Smooth muscle cell of the brain vasculature (primary cell): Measurements from ENCODE around the gene SLC2A1.

Source experiments
- DNase-seq: peaks from one replicate; pipeline ENCODE4 v3.0.0-alpha.2; 2012; ENCODE audit warnings: low read depth, low spot score

SLC2A1 gene

GRCh38 chr1:42958488-42959319 lies at the start of gene SLC2A1:
TSS of gene SLC2A1 (minus strand) at chr1:42958868. CDS start at chr1:42958651, 217 bp downstream.
- peak; percentile 37 for DNase-seq

- DNase-seq: no peak
Observed at GRCh38 chr1:43007377-43008114, 48.9 kb upstream of the SLC2A1 start.

DNA sequence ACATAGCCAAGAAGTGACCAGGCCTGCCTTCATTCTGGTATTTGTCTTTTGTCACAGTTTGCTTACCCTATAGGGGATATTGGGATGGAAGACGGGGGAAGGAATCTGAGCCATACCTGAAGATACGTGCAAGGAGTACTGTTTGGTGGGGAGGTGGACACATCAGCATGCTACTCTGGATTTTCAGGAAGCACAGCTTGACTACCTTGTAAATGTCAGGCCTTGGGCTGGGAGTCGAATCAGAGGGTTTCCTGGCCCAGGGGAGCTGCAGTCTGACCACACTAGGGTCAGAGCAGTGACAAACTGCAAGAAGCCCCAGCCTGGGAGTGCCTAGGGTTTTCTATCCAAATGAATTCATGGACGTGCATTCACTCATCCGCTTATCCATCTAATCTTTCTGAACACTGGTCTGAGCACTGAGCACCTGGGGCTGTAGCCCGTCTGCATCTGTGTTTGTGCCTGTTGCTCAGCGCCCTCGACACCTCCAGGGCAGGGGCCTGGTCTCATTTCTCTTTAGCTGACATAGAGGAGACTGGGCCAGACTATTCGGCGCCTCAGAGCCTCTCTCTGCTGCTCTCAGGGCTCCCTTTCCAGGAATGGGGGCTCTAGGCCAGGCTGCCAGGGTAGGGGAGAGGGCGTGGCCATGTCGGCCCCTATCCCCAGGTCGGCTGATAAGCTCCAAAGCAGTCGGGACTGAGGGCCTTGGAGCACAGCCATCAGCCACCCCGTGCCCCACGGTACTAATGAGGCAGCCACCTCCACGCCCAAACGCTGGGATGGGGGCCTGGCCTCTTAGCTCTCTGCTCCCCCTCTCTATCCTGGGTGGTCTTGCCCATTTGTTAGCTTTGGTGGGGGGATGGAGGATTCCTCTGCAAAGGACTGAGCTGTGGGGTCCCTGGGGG lies 47.0 kb upstream of the SLC2A1 start:
- DNase-seq: no peak

- no peak for DNase-seq
Observed at GRCh38 chr1:43004587-43005459, 46.2 kb upstream of the SLC2A1 start.

GRCh38 chr1:43002766-43003165 lies 44.1 kb upstream of the SLC2A1 start:
- no peak for DNase-seq

GRCh38 chr1:43002116-43002515 lies 43.4 kb upstream of the SLC2A1 start:
- no peak for DNase-seq

- no peak for DNase-seq
Observed at GRCh38 chr1:43001434-43001833, 42.8 kb upstream of the SLC2A1 start.

DNA sequence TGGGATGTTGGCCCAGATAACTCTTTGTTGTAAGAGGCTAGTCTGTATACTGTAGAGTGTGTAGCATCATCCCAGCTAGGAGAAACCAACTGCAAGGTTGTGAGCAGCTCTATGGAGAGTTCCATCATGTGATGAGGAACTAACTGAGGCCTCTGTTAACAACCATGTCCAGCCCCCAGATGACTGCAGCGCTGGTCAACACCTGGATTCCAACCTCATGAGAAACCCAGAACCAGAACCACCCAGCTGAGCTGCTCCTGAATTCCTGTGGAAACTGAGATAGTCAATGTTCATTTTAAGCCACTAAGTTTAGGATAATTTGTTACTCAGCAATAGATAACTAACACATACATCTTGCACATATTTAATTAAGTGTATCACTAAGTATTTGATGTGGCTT lies 41.6 kb upstream of the SLC2A1 start:
- DNase-seq: no peak

- no peak for DNase-seq
Observed at GRCh38 chr1:42999308-42999707, 40.6 kb upstream of the SLC2A1 start.

DNA sequence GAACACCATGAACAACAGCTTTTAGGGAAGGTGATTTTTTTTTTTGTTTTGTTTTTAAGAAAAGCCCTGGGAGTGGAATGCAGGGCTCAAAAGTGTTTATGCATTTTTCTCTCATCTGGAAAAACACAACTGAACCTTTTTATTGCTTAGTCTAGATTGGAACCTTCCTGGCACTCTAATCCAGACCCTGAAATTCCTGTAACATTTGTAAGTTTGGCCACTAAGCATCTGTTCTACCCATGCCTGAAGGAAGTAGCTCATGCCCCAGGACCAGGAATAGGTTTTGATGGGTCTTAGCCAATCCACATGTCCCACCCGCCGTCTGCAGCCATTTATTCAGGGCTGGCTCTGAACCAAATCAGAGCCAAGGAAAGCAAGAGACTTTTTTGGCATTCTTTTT lies 39.7 kb upstream of the SLC2A1 start:
- no peak for DNase-seq

- no peak for DNase-seq
Observed at GRCh38 chr1:42996384-42996970, 37.8 kb upstream of the SLC2A1 start.

DNA sequence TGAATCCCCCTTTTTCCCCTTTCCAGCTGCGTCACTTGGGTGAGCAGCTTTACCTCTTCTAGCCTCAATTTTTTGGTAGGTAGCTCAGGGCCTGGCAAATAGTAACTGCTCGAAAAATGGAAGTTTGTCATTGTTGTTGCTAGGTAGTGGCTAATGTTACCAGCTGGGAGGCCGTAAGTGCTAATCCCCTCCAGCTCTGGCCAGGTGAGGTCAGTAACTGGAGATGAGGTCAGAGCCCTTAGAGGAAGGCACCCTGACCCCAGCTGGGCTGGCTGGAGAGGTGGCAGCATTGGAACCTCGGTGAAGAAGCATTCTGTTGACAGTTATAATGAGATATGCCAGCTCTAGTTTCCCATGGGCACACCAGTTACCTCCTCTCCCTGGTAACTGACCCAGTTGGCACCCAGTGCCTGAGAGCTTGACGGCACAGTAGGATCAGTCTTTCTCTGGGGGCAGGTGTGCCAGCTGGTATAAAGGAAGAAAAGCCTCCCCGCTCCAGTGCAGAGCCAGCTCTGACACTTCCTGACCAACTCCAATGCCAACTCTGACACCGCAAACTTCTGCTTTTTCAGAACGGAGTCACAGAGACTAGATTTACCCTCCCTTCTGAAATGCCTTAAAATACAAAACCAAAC lies 35.0 kb upstream of the SLC2A1 start:
- DNase-seq: no peak

GRCh38 chr1:42992054-42992571 lies 33.4 kb upstream of the SLC2A1 start:
- DNase-seq: no peak

- no peak for DNase-seq
Observed at GRCh38 chr1:42990757-42991346, 32.2 kb upstream of the SLC2A1 start.

DNA sequence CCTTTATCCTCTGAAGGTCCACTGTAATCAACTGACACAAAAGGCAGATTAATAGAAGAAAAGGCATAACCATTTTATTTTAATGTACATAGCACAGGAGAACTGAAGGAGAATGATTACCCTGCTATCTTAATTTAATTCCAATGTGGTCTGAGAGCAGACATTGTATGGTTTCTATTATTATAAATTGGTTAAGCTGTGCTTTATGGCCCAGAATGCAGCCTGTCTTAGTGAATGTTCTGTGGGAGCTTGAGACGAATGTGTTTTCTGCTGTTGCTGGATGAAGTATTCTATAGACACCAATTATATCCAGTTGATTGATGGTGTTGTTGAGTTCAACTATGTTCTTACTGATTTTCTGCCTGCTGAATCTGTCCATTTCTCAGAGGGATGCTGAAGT lies 25.0 kb upstream of the SLC2A1 start:
- no peak for DNase-seq

DNA sequence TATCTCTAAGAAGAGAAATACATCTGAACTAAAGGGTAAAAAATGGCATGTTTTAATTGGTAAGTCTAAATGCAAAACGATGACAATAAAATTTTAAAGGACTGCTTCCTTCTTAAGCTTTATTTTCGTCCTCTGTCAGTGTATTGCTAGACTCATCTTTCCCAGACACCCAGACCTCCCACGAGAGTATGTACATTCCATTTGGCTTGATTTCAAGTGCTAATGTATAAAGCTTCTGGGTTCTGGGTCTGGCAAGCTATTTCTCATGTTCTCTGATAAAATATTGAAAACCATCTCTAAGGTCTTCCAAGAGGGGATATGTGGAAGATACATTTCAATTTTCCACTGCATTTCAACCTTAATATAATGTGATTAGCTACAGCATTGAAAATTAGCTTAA lies 24.6 kb upstream of the SLC2A1 start:
- DNase-seq: no peak

DNA sequence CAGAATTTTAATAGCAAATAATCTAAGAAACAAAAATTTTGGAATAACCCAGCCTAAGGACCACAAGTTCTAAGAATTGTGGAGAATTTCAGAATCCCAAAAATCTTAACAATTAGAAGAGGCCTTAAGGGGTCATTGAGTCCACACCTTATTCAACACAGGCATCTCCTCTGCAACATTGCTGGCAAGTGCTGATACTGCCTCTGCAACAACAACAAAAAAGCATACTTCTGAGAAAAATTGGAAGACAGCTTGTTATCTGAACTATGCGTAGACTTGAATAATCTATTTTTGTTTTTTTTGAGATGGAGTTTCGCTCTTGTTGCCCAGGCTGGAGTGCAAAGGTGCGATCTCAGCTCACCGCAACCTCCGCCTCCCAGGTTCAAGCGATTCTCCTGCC lies 24.0 kb upstream of the SLC2A1 start:
- DNase-seq: no peak

DNA sequence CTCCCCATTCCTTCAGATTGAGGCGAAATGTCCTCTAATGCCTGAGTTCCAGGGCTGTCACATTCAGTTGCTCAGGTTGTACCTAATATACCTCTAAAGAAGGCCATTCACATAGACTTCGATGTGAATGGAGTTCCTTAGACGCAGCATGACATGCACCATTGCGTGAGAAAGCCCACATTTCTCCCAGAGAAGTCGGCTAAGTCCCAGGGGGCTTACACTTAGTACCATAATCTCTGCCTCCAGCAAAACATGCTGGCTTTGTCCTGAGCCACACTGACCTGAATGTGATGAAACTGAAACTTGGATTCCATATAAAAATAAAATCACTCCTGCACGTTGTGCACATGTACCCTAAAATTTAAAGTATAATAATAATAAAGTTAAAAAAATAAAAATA lies 23.2 kb upstream of the SLC2A1 start:
- DNase-seq: no peak

GRCh38 chr1:42981255-42981805 lies 22.7 kb upstream of the SLC2A1 start:
- DNase-seq: no peak
